ENCODE results near the gene CLGN. TPM values are rescaled to one million over a fixed set of nuclear protein-coding genes. Genes with fewer than 3 reads are reported as not detected.

Gene CLGN
- total RNA-seq, 1 experiment from 2014 or later, result 74.9 TPM

GRCh38 chr4:140388015-140388414 is 39.4 kb downstream of the CLGN start:
- DNase-seq (ENCODE audit: extremely low read depth, low read depth), result no peak

DNA sequence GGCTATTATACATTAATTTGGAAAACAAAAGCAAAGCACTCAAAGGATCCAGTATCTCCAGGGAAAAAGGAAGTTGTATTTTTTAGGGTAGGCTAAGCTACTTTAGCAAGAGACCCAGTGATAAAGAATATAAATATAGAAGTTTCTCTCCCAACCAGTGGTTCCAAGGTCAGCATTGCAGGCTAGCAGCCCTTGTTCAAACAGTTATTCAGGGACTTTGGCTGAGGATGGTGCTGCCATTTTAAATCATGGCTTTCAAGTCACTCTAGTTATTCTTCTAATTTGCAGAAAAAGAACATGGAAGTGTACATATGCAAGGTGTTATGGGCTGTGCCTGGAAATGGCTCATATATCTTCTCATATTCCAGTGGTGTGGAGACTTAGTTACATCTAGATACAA is 44.7 kb downstream of the CLGN start:
- no peak for DNase-seq (ENCODE audit: extremely low read depth, low read depth)

- no peak for DNase-seq (ENCODE audit: extremely low read depth, low read depth)
These were observed 53.3 kb downstream of the CLGN start for GRCh38 chr4:140374130-140374477.

GRCh38 chr4:140373328-140374129 is 53.9 kb downstream of the CLGN start, which contains the start of gene SCOC:
Gene SCOC, plus strand, starts transcription at chr4:140373646. Its CDS starts 5,525 bp downstream, at chr4:140379171.
- peak; percentile 98 for DNase-seq (ENCODE audit: extremely low read depth, low read depth)

DNA sequence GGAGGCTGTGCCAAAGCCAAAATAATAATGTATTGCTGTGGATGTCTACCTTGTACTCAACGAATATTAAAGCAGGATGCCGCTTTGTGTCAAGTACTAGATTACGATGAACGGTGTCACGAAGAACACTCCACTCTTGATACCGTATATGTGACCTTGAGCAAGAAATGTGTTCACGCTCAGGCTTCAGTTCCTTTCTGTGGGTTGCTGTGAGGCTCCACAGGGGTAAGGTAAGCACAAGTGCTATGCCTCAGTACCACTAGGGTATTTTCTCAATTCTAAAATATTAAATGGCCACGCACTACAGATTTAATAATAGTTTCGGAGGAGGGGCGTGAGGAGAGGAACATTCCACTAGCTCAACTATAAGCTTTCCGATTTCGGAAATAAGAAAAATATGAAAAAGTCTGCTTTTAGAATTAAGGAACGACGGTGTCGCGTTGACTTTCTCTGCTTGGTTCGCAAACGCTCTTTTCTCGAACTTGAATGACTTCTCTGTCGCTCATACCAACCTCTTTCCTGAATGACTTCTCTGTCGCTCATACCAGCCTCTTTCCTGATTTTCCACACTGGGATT is 54.6 kb downstream of the CLGN start:
- no peak for DNase-seq (ENCODE audit: extremely low read depth, low read depth)

DNA sequence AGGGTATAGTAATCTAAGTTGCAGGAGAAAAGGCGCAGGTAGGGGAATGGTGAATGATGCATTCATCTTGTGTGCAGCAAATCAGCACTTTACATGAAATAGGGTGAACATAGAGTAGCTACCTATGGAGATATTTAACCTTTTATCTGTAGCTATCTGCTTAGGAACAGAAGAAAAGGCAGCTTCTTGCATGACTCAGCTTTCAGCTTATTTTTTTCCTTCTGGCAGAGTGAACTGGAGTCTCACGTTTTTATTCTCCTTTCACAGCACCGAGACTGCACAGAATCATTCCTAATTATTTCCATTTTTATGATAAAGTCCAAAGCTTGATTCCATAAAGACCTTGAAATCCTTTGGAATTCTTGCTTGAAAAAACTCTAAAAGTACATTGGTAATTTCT is 58.8 kb downstream of the CLGN start:
- no peak for DNase-seq (ENCODE audit: extremely low read depth, low read depth)

GRCh38 chr4:140367738-140368137 is 59.7 kb downstream of the CLGN start:
- DNase-seq (ENCODE audit: extremely low read depth, low read depth), result no peak

DNA sequence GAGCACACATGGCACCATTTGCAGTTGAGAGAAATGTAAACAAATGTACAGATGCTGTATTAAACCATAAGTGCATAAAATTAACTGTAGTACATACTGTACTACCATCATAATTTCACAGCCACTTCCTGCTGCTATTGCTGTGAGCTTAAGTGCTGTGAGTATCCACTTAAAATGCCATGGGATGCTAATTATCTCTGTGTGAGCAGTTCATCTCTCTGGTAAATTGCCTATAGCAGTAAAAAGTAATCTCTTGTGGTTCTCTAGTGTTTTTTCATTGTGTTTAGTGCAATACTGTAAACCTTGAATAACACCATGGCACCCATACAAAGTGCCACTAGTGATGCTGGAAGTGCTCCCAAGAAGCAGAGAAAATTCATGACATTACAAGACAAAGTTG is 63.9 kb downstream of the CLGN start:
- DNase-seq (ENCODE audit: extremely low read depth, low read depth), result no peak

- DNase-seq (ENCODE audit: extremely low read depth, low read depth), result no peak
These were observed 64.4 kb downstream of the CLGN start for GRCh38 chr4:140363051-140363450.

DNA sequence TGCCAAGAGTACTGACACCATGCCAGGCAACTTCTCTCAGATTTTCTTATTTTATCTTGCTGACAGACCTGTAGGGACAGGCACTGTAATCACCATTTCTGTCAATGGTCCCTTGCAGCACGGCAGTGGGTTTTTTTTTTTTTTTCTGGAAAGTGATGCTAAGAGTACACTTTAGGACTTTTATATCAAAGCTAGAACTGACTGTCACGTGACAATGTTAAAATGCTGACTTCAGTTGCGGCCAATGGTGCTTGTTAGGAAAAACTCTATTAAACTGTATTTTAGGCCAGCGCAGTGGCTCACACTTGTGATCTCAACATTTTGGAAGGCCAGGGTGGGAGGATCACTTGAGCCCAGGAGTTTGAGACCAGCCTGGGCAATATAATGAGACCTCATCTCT is 66.3 kb downstream of the CLGN start:
- DNase-seq (ENCODE audit: extremely low read depth, low read depth), result no peak

DNA sequence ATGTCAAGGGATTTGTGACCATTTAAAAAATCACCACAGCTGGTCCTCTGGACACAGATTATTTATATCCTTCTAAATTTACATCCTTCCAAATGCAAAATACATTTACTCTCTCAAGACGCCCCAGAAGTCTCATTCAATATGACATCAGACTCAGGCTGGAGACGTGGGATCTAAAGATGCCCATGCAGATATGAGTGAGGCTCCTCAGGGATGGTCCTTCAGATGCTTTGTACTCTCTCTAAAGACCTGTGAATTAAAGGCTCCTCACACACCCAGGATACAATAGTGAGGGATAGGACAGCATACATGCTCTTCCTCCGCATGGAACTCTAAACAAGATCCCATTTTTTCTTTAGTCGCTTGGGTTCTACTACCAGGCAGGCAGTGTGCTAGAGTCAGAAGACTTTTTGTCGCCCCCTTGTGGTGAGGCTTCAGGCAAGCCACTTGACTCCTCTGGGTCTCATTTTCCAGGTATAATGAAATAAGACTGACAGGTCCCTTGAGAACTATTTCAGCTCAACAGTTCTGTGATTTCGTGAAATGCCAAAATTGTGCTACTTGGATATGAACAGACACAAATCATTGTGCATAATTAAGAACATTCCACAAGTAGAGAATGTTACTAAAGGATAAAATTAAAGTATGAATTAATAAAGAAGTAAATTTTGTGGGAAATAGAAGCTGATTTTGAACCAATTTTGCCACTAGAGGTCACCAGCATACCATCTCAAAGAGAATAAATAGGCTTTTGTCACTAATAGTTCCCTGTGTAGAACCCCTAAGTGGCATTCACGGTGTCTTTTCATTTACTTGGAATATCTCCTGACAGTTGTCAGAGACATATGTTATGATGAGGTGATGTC is 67.7 kb downstream of the CLGN start:
- peak; percentile 79 for DNase-seq (ENCODE audit: extremely low read depth, low read depth)

DNA sequence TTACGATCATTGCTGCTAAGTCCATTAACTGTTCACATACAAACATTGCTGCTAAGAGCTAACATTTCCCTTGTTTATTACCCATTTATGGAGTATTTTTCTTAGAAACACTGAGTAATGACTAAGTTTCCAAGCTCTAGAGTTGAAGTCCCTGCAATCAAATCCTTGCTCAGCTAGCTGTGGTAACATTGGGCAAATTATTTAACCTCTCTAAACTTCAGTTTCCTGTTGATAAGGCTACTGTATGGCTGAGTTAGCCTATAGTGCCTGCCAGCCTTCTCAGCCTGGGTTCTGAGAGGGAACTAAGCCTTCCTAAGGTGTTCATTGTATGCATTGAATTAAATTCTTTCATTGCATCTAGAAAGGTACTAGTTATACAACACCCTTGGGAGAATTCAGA is 69.2 kb downstream of the CLGN start:
- DNase-seq (ENCODE audit: extremely low read depth, low read depth), result no peak

- no peak for DNase-seq (ENCODE audit: extremely low read depth, low read depth)
These were observed 69.6 kb downstream of the CLGN start for GRCh38 chr4:140357868-140358267.

DNA sequence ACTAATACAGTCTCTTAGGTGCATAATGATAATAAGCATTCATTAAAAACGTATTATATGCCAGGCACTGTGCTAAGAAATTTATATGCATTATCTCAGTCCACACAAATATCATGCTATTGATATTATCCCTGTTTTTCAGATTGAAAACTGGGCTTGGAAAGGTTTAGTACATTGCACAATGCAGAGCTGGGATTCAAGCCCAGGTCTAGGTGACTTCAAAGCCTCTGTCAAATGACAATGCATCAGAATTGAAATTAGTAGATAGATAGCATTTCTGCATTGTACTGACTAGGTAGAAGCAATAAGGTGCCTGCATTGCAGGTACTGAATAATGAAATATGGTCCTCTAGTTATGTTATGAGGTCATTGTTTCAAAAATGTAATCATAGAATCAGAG is 72.2 kb downstream of the CLGN start:
- no peak for DNase-seq (ENCODE audit: extremely low read depth, low read depth)

GRCh38 chr4:140353786-140354185 is 73.7 kb downstream of the CLGN start:
- DNase-seq (ENCODE audit: extremely low read depth, low read depth), result no peak

GRCh38 chr4:140351093-140352075 is 76.1 kb downstream of the CLGN start:
- no peak for DNase-seq (ENCODE audit: extremely low read depth, low read depth)

- no peak for DNase-seq (ENCODE audit: extremely low read depth, low read depth)
These were observed 77.6 kb downstream of the CLGN start for GRCh38 chr4:140349816-140350215.

DNA sequence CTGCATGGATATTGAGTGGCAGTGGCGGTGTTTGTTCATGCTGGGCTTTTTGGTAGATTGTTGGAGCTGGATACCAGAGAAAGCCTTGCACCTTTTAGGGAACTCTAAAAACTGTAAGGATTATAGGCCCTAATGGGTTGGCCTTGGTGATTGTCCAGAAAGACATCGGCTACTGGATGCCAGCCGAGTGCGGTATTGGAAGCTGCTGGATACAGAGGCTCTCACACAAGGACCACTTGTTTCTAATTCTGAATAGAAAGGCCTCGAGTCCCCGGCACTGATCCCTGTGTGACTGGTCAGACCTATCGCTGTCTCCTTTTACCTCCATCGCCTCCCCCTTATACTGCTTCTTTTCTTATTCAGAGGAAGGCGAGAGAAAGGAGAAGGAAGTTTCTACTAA is 81.3 kb downstream of the CLGN start:
- DNase-seq (ENCODE audit: extremely low read depth, low read depth), result no peak

DNA sequence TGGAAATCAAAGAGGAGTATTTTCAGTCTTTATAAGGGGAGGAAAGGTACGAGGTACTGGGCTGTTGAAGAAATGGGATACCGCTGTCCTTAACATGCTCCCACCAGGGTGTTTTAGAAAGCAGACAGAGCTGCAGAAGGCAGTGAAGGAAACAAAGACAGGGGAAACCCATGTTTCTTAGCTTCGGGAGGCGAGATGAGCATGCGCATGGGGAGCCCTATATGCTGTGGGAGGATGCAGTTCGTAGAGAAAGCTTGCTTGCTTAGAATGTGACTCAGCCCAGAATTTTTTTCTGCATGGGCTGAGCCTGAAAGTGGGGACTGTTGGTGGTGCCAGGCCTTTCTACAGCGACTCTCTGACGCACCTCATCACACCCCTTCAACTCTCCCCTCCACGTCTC is 82.8 kb downstream of the CLGN start:
- DNase-seq (ENCODE audit: extremely low read depth, low read depth), result no peak

DNA sequence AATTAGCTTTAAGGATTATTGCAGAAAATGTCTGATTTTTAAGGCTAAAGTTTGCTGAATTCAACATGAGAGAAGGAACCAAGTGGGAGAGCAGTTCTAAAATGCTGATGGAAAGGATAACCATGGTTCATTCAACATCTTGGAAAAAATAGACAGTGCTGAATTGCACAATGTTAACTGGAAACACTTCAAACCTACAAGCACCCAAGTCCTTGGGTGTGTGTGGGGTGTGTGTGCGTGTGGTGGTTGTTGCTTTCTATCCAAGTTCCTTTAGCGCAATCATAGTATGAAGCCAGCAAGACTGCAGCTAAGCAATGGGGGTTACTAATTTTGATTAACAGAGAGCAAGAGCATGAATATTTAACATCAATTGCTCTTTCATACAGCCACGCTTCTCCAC is 83.3 kb downstream of the CLGN start:
- no peak for DNase-seq (ENCODE audit: extremely low read depth, low read depth)
